ENCODE results near the gene HLA-DQA2.

GRCh38 chr6:32752580-32752979, 11.4 kb downstream of the HLA-DQA2 start:
- TF ChIP-seq, protein P1, sequence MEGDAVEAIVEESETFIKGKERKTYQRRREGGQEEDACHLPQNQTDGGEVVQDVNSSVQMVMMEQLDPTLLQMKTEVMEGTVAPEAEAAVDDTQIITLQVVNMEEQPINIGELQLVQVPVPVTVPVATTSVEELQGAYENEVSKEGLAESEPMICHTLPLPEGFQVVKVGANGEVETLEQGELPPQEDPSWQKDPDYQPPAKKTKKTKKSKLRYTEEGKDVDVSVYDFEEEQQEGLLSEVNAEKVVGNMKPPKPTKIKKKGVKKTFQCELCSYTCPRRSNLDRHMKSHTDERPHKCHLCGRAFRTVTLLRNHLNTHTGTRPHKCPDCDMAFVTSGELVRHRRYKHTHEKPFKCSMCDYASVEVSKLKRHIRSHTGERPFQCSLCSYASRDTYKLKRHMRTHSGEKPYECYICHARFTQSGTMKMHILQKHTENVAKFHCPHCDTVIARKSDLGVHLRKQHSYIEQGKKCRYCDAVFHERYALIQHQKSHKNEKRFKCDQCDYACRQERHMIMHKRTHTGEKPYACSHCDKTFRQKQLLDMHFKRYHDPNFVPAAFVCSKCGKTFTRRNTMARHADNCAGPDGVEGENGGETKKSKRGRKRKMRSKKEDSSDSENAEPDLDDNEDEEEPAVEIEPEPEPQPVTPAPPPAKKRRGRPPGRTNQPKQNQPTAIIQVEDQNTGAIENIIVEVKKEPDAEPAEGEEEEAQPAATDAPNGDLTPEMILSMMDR (IDR thresholded peaks at IDR 0.05), result no peak
- TF ChIP-seq POLR2A (IDR thresholded peaks at IDR 0.05) (no peak), POLR2AphosphoS5 (IDR thresholded peaks at IDR 0.05) (no peak)

Measured in prostate gland (tissue), 2 donors.